HG03139 (cell line): ENCODE results near the gene ECHDC1.
"Not testable (repeated sequence)": the region's sequence is repeated elsewhere in the genome, so short reads cannot be mapped to it uniquely, and the experiment has no call there.

ENCODE experiments used
- ATAC-seq: cut with Tn5 transposase; IDR thresholded peaks from one replicate; pipeline ENCODE4 v1.9.1; 2021; ENCODE audit not compliant: unreplicated experiment

ECHDC1 gene, protein sequence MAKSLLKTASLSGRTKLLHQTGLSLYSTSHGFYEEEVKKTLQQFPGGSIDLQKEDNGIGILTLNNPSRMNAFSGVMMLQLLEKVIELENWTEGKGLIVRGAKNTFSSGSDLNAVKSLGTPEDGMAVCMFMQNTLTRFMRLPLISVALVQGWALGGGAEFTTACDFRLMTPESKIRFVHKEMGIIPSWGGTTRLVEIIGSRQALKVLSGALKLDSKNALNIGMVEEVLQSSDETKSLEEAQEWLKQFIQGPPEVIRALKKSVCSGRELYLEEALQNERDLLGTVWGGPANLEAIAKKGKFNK

DNA sequence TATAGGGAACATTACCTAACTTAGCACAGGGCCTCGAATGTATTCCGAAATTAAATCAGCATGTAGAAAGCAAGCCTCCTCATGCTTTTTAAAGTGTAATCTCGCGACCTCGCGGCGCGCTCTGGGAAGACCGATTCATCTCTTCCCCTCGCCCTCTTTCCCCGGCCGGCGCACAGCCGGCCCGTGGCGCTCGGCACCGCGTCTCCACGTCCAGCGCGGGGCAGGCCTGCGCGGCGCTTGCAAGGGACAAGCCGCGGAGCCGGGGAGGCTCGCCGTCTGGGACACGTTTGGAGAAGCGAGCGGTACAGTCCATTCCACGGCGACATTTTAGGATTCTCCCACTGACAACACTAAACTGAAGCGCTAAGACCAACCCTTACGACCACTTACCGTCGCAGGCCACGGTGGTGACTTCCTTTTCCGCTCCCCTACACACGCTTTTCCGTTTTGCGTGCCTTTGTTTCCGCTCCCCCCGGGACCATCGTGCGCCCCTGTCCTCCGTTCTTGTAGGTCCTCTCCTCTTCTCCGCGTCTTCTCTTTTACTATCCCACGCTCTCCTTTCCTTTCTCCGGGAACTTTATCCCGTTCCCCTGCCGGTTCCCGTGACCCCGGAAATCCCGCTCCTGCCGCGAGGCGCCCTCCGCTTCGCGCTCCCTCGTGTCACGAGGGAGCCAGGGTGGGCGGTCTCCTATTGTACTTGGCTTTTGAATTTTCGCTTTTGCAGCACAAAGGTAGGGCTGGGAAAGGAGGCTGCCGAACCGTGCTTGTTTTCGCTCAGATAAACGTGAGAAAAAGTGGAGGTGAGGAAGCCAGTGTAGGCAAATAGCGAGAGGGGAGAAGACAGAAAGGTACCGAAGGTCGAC, at the start of gene ECHDC1:
ECHDC1 (minus strand) TSS at position 664 of the 863 bp plus-strand sequence. CDS start 12,581 bp downstream, outside the sequence.
- ATAC-seq: peak; percentile 61

DNA sequence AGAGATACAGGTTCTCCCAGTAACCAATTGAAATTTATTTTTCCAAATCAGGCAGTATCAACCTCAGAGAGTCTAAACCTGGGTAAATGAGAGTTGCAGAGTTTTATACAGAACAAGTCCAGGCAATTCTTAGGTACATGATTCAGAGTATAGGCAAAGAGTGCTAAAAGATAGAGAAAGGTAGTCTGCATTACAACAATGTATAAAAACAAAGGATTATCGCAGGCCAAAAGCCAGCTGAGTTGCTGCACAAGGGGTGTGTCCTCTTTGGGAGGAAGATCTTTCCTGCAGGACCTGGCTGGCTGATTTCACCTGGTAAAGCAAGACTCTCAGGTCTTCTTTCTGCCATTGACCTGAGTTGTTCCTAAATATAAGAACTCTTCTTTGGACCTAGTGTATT, 48.9 kb upstream of the ECHDC1 start:
- no peak for ATAC-seq

DNA sequence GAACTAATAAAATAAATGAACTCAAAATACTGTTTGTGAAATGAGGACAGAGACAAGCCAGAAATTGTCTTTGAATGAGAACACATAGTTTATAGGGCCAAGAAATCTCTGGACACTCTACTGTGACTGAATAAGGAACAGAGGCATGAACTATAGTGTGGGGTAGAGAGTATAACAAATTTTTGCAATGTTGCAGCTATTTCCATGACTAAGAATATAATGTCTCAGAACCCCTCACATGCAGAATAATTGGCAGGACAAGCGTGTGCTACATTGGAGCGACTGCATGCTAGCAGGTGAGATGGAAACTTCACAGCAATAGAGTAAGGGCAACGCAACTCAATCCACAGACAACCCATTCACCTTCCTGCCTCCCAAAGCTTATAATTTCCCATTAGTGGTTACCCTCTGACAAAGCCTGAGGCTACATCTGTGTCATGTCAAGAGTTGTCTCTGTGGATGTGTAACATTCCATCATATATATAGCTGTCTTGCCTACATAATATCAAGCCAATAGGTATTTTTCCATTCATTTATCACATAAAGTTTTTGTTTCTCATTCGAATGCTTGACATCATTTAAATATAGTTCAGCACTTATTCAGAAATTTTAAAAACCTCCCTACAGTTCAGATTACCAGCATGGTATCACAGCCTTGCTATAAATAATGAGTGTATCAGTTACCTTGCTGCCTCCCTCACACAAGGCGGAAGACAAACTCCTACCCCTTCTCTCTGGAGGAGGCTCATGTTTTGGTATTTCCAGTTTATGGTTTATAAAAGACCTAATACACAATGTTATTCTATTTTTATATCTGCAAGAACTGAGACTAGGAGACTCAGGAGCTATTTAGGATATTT, 47.9 kb upstream of the ECHDC1 start:
- no peak for ATAC-seq

DNA sequence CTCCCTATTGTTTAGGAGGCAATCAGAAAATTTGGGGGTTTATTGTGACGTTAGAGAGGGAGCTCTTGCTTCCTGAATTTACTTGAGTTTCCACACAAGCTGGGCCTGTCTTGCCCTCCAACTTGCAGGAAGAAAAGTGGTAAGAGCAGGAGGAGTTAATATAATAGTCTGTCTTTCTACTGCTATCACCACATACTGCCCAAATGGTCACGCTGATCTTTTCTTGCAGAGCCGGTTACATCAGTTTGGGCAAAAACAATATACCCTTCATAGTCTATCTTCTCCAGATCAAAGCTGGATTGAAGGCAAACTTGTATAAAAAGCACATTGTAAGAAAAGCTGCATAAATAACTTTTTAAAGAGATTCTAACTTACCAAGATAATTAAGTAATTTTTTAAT, 46.3 kb upstream of the ECHDC1 start:
- no peak for ATAC-seq

DNA sequence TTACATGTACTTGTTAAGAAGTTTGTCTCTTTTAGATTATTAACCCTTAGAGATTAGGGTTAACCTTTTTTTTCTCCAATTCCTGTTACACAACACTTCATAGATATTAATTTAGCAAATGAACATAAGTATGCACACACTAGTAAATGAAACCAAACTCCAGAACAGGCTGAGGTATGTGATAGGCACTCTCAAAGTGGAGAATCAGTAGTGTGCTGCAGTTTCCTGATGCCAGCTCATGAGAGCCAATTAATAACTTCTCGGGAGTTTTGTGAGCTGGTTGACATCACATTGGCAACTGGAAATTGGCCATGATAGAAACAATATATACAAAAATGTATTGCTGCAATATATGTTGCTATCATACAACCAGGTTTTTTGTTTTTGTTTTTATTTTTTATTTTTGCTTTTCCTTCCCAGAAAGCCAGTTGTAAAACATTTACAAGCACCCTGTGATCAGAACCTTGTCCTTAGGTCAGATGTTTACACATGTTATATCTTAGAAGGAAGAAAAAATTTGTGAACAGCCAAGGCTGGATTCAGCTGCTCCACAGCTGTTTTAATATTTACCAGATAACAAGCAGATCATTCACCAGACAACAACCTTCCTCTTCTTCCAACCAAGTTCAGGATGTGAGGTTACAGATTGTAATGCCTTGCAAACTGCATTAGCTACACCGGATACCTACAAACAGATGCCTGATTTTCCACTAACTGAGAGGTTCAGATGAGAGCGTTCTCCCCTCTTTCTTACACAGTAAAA, 42.4 kb upstream of the ECHDC1 start:
- no peak for ATAC-seq

DNA sequence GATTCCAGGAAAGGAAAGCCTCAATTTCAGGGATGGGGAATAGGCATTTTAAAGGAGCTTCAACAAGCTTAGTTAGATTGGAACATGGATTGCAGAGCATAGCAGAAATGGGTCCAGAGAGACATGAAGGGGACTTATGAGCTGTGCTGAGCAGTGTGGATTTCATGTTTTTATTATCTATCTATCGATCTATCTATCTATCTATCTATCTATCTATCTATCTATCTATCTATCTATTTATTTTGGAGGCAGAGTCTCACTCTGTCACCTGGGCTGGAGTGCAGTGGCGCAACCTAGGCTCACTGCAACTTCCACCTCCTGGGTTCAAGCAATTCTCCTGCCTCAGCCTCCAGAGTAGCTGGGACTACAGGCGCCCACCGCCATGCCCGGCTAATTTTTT, 41.4 kb upstream of the ECHDC1 start:
- not testable (repeated sequence) for ATAC-seq

DNA sequence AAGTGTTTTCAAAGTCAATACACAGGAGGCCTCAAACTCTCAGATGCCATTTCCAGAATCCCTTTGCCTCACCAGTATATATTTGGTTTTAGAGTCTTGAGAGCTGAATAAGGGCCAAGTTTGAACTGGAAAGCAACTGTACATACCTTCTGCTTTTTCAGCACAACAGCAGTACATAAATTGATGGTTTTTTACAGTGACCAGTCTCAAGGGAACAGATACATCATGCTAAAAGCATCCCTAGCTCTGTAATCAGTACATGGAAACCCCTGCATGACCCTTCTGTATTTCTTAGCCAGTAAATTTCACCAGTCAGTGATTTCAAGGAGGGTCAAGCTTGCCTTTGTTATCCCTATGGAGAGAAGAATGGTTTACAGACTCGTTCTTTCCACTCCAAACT, 40.6 kb upstream of the ECHDC1 start:
- ATAC-seq: no peak

DNA sequence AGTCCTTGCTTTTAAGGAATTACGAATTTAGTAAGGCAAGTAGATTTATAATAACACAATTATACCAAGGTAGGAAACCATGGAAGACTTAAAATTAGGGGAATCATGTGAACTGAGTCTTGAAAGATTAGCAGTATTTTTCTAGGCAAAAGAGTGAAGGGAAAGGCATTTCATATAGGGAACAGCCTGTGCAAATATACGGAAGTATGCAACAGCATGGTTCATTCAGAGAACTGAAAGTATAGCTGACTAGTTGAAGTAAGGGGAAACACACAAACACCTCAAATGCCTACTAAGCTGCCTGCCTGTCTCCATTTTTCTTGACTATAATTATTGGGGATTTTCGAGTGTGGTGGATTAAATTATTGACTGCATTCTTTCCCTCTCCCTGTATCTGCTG, 39.0 kb upstream of the ECHDC1 start:
- ATAC-seq: no peak

DNA sequence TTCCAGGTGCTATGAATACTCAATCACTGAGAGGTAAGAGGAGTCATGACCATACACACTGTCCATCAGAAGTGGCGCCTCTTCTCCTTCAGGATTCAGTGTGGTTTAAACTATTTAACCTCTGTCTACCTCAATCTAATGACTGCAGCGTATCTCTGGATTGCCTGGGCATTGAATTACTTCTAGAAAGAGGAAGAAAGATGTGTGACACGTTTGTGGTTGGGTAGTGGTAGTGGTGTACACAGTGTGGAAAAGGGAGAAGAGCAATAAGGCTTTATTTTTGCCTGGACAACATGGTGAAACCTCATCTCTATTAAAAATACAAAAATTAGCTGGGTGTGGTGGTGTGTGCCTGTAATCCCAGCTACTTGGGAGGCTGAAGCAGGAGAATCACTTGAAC, 38.0 kb upstream of the ECHDC1 start:
- ATAC-seq: no peak

DNA sequence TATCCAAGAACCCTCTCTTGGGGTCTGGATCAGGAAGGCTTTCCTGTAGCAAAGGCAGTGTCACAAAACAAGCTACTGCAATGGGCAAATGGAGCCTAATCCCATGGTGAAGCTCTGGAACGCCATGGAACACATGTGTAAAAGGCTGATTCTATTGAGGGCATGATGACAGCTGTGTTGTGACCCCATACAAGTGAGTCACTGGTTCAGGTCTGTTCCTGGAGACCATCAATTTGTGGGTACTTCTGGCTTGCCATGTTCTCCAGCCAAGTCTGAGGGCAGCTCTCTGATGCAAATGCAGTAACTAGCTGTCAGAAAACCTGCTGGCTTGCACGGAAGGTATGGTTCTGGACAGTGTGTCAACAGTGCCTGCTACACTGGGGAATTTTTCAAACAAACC, 33.3 kb upstream of the ECHDC1 start:
- no peak for ATAC-seq

DNA sequence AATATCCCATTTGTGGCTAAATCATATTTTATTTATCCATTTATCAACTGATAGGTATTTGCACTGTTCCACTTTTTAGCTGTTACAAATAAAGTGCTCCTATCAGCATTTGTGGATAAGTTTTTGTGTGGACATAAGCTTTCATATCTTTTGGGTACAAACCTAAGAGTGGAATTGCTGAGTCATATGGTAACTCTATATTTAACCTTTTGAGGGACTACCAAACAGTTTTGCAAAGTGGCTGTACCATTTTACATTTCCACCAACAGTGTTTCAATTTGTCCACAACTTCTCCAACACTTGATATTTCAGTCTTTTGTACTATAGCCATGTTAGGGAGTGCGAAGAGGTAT, 23.6 kb upstream of the ECHDC1 start:
- ATAC-seq: no peak

DNA sequence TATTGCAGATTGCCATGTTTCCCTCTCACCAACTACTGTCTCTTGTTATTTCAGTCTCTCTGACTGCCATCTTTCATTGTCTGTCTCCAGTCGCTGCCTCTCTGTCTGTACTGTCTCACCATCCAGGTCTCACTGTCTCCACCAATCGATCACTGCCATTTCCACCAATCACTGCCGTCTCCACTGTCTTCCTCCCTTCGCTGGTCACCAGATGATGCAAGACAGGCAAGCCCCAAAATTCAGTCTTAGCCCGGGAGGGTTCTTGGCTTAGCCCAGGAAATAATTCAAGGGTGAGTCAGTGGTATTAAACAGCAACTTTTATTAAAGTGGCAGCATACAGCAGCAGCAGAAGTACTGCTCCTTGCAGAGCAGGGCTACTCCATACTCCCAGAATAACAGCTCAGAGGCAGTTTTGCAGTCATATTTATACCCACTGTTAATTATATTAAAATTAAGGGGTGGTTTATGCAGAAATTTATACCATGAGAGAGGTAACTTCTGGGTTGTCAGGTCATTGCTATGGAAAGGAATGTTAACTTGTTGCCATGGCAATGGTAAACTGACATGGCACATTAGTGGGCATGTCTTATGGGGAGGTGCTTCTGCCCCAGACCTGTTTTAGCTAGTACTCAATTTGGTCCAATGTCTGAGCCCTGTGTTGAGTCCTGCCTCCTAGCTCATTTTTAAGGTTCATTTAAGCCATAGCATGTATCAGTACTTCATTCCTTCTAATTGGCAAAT, 23.0 kb upstream of the ECHDC1 start:
- no peak for ATAC-seq

DNA sequence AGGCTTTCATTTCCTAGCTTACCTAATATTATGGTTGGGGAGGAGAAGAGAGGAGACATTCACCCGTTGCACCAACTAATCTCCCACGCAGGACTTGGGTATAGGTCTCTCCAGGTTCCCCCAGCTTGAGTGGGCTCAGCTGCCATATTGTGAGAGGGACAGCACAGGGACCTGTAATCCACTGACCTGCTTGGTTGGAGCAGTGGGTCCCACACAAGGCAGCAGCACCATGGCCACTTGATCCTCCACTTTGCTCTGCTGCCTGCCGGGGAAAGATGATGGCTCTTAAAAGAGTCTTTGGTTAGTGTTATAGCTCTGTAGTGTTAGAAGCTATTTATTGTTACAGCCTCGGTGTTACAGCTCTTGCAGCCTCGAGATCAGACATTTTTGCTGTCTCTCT, 22.5 kb upstream of the ECHDC1 start:
- no peak for ATAC-seq

DNA sequence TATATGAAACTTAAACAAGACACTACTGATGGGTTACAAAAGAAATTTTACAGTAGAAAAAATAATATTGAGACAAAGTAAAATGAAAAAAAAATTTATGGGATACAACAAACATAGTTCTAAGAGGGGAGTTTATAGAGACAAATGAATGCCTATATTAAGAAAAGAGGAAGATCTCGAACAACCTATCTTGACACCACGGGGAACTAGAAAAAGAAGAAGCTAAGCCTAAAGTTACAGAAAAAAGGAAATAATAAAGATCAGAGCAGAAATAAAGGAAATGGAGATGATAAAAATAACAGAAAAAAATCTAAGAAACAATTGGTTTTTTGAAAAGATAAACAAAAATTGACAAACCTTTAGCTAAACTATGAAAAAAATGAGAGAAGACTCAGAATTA, 9.1 kb upstream of the ECHDC1 start:
- no peak for ATAC-seq

DNA sequence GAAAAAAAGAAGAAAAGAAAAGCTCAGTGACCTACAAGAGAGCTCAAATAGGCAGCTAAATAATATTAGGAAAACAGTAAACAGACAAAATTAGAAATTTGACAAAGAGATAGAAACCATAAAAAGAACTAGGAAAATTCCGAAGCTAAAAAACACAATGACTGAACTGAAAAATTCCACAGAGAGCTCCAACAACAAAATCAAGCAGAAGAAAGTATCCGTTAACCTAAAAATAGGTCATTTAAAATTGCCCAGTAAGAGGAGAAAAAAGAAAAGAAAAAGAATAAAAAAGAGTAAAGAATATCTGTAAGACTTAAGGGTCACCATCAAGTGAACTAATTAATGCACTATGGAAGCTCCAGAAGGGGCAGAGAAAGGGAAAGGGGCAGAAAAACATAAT, 6.6 kb upstream of the ECHDC1 start:
- ATAC-seq: no peak

DNA sequence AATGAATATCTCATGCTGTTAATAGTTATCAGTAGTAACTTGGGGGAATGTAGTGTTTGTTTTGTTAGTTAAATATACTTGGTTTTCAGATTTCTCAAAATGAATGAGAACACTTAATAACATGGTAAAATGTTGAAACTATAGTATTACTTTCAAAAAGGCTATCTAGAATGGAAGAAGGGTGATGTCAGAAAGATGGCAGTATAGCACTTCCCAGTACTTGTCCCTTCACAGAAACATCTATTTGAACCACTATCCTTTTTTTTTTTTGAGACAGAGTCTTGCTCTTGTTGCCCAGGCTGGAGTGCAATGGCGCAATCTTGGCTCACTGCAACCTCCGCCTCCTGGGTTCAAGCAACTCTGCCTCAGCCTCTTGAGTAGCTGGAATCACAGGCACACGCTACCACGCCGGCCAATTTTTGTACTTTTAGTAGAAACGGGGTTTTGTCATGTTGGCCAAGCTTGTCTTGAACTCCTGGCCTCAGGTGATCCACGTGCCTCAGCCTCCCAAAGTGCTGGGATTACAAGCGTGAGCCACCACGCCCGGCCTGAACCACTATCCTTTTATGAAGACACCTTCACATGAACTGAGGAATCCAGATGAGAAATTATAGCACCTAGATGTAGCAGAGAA, 4.7 kb upstream of the ECHDC1 start:
- ATAC-seq: no peak

DNA sequence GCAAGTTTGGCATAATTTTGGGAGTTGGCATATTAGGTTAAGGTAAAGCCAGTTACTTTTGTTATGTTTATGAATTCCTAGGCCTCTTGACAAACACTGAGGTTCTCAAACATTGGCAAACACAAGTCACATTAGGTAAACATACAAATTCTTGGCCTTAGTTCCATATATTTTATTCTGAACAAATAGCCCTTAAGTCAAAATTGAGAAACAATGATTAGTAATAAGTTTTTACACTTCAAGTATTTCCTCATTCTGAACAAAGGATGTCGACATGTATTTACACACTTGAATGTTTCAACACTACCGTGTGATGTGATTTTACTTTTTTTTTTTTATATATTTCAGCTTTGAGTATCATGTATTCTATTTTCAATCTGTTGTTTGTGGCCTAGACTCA, 3.8 kb upstream of the ECHDC1 start:
- no peak for ATAC-seq

DNA sequence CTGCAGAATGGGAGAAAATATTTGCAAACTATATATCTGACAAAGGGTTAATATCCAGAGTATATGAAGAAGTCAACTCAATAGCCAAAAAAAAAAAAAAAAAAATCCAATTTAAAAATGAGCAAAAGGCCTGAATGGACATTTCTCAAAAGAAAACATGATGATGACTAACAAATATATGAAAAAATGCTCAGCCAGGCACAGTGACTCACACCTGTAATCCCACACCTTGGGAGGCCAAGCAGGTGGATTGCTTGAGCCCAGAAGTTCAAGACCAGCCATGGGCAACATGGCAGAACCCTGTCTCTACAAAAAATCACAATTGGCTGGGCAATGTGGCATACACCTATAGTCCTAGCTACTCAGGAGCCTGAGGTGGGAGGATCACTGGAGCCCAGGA, 2.1 kb upstream of the ECHDC1 start:
- no peak for ATAC-seq

DNA sequence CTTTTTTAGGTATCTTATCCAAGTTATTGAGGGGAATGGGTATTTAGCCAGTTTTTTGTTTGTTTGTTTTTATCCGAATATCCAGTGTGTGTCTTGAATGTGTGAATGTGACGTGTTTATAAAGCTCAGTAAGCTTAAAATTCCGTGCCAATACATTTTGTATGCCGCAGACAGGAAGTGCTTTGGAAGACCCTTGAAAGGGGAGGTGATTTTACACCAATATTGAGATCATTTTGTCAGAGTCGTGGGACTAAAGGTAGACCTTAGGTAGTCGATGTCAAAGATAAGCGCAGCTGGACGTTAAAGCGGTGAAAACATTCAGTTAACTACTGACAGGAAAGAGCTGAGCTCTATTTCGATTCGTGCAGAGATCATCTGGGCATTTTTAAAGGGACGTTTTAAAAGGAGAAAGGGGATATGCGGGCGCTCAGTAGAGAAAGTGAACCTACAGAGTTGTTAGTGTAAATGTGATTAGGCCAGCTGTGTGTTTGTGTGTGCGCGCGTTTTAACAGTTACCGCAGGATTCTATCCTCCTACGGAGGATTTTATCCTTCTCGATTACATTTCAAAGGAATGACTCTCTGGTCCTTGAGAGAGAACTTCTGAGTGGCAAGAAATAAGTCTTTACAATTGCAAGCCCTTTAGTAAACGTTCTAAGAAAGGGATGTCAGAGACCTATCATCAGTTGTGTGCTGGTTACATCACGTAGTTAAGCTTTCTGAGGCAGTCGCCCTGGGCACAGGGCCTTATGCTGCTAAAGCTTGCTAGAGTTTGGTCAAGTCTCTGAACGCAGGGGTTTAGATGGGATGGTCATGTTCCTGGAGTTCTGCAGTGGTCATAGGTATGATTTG, 625 bp upstream of the ECHDC1 start:
- ATAC-seq: no peak
